ENCODE measurements around the gene FGD2. TPM values are rescaled to one million over a fixed set of nuclear protein-coding genes. Genes with fewer than 3 reads are reported as not detected.

The FGD2 gene
- total and polyA plus RNA-seq, 9 of the 15 experiments (the other 6 are each of a cell fraction or from before 2014, with no cell fraction given) = 0.09 TPM; not detected in 8

DNA sequence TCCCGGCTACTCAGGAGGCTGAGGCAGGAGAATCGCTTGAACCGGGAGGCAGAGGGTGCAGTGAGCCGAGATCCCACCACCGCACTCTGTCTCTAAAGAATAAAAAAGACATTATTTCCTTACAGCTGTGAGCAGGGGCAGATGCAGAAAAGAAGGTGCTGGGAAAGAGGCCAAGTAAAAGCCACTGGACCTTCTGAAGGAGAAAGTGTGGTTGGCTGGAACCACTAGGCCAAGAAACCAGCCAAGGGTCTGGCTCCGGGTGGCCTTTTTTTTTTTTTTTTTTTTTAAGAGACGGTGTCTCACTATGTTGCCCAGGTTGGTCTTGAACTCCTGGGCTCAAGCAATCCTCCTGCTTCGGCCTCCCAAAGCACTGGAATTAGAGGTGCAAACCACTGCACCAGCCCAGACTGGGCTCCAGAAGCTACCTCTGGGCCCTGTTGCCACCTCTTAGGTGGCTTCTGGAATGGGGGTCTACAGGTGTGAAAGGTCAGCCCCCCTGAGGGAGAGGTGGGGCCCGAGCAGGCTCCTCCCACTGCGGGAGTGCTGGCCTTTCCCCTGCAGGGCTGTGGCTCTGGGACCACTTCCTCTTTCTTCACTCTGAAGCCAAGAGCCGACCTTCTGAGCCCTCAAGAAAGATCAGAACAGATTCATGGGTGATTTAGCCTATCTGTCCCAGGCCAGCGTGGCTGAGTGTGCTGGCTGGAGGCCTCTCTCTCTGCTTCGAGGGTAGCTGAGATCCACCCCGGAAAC is at the start of gene FGD2 (continued):
- TF ChIP-seq BHLHE40 (IDR thresholded peaks at IDR 0.05; ENCODE audit: low read length) (peak; percentile 45), CUX1 (CRISPR knock-in tag; IDR thresholded peaks at IDR 0.05) (no peak), ELF2 (CRISPR knock-in tag; IDR thresholded peaks at IDR 0.05) (no peak), ID3 (CRISPR knock-in tag; IDR thresholded peaks at IDR 0.05) (no peak), ID3 (tag; IDR thresholded peaks at IDR 0.05) (peak; percentile 20; the same call in 1 of the 2 replicates), BRD4 (IDR thresholded peaks at IDR 0.05) (no peak), KLF10 (CRISPR knock-in tag; IDR thresholded peaks at IDR 0.05) (no peak), SIRT6 (IDR thresholded peaks at IDR 0.05; ENCODE audit: low read depth, low read length) (no peak), CEBPG (CRISPR knock-in tag; IDR thresholded peaks at IDR 0.05) (peak; percentile 4; the same call in 1 of the 2 replicates), CEBPG (tag; conservative IDR thresholded peaks at IDR 0.05 in 1 of 2, IDR thresholded peaks at IDR 0.05 in 1 of 2) (no peak), SP1 (CRISPR knock-in tag; IDR thresholded peaks at IDR 0.05) (0 out of 2 replicates have a peak, but pooled peaks have one; percentile 27), TEAD1 (CRISPR knock-in tag; IDR thresholded peaks at IDR 0.05) (peak in 1 of 2 experiments; percentile 59; a peak in 1 of 4 replicates), TAL1 (IDR thresholded peaks at IDR 0.05) (peak; percentile 15; the same call in 1 of the 2 replicates), L3MBTL2 (IDR thresholded peaks at IDR 0.05) (peak; percentile 77), ZNF830 (CRISPR knock-in tag; IDR thresholded peaks at IDR 0.05) (0 out of 2 replicates have a peak, but pooled peaks have one; percentile 45), PYGO2 (tag; IDR thresholded peaks at IDR 0.05) (no peak), ZBTB43 (CRISPR knock-in tag; IDR thresholded peaks at IDR 0.05) (no peak)
- TF ChIP-seq, protein P1, sequence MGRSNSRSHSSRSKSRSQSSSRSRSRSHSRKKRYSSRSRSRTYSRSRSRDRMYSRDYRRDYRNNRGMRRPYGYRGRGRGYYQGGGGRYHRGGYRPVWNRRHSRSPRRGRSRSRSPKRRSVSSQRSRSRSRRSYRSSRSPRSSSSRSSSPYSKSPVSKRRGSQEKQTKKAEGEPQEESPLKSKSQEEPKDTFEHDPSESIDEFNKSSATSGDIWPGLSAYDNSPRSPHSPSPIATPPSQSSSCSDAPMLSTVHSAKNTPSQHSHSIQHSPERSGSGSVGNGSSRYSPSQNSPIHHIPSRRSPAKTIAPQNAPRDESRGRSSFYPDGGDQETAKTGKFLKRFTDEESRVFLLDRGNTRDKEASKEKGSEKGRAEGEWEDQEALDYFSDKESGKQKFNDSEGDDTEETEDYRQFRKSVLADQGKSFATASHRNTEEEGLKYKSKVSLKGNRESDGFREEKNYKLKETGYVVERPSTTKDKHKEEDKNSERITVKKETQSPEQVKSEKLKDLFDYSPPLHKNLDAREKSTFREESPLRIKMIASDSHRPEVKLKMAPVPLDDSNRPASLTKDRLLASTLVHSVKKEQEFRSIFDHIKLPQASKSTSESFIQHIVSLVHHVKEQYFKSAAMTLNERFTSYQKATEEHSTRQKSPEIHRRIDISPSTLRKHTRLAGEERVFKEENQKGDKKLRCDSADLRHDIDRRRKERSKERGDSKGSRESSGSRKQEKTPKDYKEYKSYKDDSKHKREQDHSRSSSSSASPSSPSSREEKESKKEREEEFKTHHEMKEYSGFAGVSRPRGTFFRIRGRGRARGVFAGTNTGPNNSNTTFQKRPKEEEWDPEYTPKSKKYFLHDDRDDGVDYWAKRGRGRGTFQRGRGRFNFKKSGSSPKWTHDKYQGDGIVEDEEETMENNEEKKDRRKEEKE (IDR thresholded peaks at IDR 0.05; ENCODE audit: borderline replicate concordance in 1 of 2, control insufficient read depth in 1 of 2, low read depth in 2 of 2, low read length in 1 of 2) = no peak
